ENCODE results near the gene CHKB. TPM values are rescaled to one million over a fixed set of nuclear protein-coding genes. Genes with fewer than 3 reads are reported as not detected.

Gene CHKB
- total RNA-seq, 4 donors from 2014 or later, result 28.3 to 85.6 (median 34.9) TPM

GRCh38 chr22:50581950-50582492 lies 628 bp downstream of the CHKB start:
- DNase-seq (ENCODE audit: low spot score) (no peak), ATAC-seq (ENCODE audit: low FRiP score) (no peak)
- TF ChIP-seq, protein P1, sequence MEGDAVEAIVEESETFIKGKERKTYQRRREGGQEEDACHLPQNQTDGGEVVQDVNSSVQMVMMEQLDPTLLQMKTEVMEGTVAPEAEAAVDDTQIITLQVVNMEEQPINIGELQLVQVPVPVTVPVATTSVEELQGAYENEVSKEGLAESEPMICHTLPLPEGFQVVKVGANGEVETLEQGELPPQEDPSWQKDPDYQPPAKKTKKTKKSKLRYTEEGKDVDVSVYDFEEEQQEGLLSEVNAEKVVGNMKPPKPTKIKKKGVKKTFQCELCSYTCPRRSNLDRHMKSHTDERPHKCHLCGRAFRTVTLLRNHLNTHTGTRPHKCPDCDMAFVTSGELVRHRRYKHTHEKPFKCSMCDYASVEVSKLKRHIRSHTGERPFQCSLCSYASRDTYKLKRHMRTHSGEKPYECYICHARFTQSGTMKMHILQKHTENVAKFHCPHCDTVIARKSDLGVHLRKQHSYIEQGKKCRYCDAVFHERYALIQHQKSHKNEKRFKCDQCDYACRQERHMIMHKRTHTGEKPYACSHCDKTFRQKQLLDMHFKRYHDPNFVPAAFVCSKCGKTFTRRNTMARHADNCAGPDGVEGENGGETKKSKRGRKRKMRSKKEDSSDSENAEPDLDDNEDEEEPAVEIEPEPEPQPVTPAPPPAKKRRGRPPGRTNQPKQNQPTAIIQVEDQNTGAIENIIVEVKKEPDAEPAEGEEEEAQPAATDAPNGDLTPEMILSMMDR (IDR thresholded peaks at IDR 0.05), result no peak

DNA sequence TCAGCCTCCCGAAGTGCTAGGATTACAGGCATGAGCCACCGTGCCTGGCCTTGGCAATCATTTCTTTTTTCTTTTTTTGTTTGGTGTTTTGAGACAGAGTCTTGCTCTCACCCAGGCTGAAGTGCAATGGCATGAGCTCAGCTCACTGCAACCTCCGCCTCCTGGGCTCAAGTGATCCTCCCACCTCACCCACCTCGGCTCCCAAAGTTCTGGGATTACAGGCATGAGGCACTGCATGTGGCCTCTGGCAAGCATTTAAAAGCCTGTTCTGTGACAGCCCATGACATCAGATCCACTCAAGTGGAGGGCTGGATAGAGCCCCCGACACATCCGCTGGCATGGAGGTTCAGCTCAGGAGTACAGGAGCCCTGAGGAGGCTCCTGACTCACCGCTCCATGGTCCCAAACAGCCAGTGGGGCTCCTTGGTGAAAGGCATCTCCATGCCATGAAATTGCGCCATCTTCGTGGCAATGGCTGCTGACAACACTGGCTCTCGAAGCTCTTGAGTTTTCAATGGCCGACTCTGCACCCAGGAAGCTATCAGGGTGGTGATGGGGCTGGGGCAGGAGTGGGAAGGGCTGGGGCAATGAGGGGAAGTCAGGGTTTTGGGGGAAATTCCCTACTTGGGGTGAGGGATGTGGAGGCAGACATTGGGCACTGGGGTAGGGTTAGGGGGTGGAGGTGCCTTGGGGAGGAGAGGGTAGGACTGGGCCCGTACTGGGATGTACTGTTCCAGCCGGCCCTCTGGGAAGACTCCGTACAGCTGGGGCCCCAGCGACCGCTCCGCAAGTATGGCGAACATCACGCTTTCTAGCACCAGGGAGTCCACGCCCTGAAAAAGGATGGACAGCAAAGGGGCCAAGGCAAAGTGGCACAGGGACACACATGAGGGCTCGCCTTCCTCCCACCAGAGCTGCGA lies 1.4 kb downstream of the CHKB start:
- DNase-seq (ENCODE audit: low spot score) (no peak), ATAC-seq (ENCODE audit: low FRiP score) (no peak)
- TF ChIP-seq, protein P1 (IDR thresholded peaks at IDR 0.05), result no peak

DNA sequence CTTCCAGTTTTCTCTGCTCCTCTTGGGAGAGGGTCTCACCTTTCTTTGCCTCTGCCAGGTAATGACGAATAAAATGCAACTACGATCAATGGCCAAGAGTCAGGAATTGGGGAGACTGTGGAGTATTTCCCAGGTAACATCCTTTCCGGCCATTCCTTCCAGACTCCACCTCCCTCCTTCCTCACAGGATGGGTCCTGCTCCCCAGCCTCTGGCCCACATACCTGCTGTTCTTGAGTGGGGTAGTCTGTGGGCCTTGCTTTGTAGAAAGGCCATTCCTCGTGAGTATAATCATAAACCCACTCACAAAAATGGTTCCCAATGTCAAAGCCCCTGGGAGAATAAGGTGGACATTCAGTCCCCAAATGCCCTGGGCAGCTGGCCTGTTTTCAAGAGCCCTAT lies 2.9 kb downstream of the CHKB start:
- TF ChIP-seq, protein P1 (IDR thresholded peaks at IDR 0.05), result no peak
- ATAC-seq (ENCODE audit: low FRiP score) (no peak), DNase-seq (ENCODE audit: low spot score) (no peak)

GRCh38 chr22:50578776-50579310 lies 3.8 kb downstream of the CHKB start:
- TF ChIP-seq, protein P1 (IDR thresholded peaks at IDR 0.05), result no peak
- ATAC-seq (ENCODE audit: low FRiP score) (no peak), DNase-seq (ENCODE audit: low spot score) (no peak)

- DNase-seq (ENCODE audit: low spot score) (no peak), ATAC-seq (ENCODE audit: low FRiP score) (no peak)
- TF ChIP-seq, protein P1 (IDR thresholded peaks at IDR 0.05), result no peak
These were observed 4.5 kb downstream of the CHKB start, which contains the start of gene CPT1B for GRCh38 chr22:50577987-50578775. Gene CPT1B, minus strand, starts transcription at chr22:50578427. Its CDS starts 512 bp downstream, at chr22:50577915.

- TF ChIP-seq, protein P1 (IDR thresholded peaks at IDR 0.05), result no peak
- ATAC-seq (ENCODE audit: low FRiP score) (no peak), DNase-seq (ENCODE audit: low spot score) (no peak)
These were observed 5.0 kb downstream of the CHKB start for GRCh38 chr22:50577697-50577986.
